NCI-H460 (cell line): Measurements from ENCODE around the gene SMC5. TPM values are rescaled to one million over a fixed set of nuclear protein-coding genes. Genes with fewer than 3 reads are reported as not detected.
"Not testable (repeated sequence)": the region's sequence is repeated elsewhere in the genome, so short reads cannot be mapped to it uniquely, and the experiment has no call there.

Source experiments
- DNase-seq: peaks from one replicate; pipeline ENCODE4 v3.0.0-alpha.2; 2016; ENCODE audit warnings: low read depth; ENCODE audit errors: extremely low read depth
- polyA plus RNA-seq: library from polyadenylated mRNA; depleted of rRNA; stranded (reverse); fragments of >200 nt; gene quantifications from 2 replicates; pipeline ENCODE4 v1.2.3, GENCODE V29; 2014; cell fraction: nucleus; rRNA removed
- total RNA-seq: library from RNA; depleted of rRNA; stranded (reverse); fragments of >200 nt; shearing (Covaris generic); gene quantifications from 2 replicates; pipeline ENCODE4 v1.2.3, GENCODE V29; 2014; rRNA removed

The SMC5 gene
- 25.7 and 33.8 TPM in 2 replicates for total RNA-seq
- polyA plus RNA-seq, result 27.2 and 34.1 TPM in 2 replicates

DNA sequence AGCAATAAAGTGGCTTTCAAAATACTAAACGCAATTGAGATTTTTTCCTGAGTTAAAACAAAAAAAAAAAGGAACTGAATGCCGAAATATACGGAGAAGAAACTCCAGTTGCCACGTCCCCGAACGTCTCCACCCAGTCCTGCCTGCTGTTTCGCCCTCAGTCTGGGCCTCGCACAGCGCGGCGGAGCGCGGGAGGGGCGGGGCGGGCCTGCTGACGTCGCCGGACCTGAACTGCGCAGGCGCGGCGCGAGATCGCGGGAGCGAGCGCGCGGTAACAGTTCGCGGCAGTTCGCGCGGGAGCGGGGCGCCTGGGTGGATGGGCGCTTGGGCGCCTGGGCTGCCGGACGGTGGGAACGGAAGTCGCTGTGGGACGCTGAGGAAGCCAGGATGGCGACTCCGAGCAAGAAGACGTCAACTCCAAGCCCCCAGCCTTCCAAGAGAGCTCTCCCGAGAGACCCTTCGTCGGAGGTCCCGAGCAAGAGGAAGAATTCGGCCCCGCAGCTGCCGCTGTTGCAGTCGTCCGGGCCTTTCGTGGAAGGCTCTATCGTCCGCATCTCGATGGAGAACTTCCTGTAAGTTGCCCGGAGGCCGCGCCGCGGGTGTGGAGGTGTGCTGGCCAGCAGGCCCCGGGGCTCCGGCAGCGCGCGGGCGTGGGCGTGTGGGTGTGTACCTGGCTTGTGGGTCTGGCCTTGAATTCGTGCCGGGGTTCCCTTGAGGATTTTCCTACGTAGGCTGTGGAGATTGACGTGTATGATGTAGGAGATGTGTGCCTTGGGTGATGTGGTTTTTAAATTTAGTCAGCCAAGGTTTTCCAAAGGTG is at the start of gene SMC5:
TSS of gene SMC5 (plus strand) at position 287 of the 820 bp plus-strand sequence. CDS start at position 388, 101 bp downstream.
- peak; percentile 87 for DNase-seq

DNA sequence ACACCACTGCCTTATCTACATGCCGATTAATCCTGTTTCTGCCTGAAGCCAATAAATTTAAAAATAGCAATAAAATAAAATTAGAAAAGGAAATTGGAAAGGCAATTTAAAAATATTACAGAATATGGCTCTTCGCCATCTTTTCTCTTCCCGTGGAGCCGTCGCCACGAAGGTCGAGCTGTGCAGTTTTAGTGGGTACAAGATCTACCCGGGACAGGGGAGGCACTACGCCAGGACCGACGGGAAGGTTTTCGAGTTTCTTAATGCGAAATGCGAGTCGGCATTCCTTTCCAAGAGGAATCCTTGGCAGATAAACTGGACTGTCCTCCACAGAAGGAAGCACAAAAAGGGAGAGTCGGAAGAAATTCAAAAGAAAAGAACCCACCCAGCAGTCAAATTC is 41.7 kb upstream of the SMC5 start:
- DNase-seq, result no peak

DNA sequence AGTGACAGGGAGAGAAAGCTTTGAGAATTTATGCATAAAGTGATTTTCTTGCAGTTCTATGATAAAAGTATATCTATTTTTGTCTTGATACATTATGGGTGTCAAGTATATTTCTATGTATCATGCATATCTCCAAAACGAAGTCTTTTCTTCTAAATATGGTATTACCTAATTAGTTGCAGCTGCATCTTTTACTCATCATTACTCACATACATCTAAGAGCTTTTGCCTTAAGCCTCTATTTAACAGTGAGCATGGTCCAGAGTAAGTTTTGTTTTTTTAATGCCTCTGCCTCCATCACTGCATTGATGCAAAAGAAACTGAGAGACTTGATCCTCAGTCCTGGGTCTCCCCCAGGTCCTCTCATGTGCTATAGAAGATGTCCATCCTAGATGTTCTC is 40.0 kb upstream of the SMC5 start:
- DNase-seq, result no peak

DNA sequence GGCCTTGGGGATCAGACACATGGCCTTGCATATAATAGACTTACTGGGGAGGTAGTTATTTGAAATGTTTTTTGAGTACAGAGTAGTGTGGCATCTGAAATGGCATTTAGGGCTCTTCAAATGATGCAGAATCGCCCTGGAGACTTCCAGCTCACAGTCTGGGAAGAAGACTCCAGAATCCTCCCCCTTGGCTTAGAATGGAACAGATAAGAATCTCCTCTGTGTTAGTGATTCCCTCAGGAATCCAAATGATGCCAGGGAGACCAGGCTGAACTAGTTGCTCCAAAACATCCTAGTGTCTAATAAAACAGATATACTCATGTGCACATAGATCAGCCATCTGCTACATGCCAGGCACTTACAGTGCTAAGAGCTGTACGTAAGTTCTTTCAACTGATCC is 38.6 kb upstream of the SMC5 start:
- DNase-seq, result no peak

DNA sequence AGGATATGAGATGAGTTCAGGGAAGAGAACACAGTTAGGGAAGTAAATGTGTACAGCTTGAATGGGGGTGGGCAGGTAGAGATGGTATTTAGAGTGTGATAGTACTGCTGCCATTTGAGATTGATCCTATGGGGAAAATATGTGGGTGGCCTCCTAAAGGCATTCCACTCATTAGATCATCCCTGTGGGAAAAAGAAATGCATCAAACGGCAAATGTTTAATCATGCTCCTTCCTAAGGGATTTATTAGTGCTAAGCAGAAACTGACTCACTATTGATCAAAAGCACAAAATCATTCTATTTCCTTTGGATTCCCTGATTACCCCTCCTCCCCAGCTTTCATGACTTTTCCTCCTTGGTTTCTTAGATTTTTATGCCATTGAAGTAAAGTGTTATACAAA is 36.4 kb upstream of the SMC5 start:
- DNase-seq, result no peak

DNA sequence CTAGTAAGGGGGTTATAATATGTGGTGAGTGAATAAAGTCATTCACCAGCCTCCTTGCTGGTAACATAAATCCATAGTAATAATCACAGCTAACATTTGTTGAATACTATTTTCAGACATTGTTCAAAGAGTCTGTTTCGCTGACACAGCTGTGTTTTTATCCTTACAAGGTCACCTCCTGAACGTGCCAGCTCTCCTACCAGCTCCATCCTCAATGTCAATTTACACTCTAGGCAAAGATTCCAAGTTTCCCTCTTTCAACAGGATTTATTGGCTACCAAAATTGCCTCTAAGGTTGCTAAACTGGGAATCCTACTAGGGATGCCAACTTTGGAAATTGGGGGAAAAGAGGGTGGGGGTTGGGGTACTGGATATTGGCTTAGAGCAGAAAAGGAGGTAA is 30.7 kb upstream of the SMC5 start:
- no peak for DNase-seq

DNA sequence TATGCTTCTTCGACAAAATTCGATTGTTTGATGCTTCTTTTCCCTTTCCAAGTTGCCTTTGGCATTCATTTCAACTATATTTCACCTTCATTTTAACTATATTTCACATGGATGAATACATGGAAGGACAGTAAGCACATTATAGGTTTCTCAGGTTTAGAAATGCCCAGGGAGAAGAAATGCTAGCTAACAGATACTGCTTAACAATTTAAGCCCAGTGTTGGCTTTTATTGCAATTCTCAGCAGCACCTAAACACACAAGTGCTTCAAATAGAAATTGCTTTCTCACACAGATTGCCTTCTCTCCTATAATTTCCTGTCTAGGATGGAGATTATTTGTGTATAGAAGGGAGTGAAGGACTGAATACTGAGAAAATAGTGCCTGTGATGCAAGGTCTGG is 30.2 kb upstream of the SMC5 start:
- DNase-seq, result no peak

DNA sequence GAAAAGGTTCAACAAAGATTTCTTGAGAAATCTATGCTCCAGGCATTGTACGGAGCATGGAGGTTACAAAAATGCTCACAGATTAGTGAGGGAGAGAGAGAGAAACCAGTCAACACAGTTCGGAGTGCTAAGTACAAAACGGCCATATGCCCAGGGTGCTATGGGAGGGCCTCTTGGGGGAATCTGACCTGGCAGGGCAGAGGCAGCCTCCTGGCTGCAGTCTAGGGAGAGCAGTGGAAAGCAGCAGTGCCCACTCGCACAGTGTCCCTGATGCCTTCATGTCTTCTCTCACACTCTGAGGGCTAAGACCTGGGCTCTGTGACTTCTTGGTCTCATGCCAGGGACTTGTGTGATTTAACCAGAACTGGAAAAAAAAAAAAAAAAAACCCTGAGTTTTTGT is 29.8 kb upstream of the SMC5 start:
- no peak for DNase-seq

DNA sequence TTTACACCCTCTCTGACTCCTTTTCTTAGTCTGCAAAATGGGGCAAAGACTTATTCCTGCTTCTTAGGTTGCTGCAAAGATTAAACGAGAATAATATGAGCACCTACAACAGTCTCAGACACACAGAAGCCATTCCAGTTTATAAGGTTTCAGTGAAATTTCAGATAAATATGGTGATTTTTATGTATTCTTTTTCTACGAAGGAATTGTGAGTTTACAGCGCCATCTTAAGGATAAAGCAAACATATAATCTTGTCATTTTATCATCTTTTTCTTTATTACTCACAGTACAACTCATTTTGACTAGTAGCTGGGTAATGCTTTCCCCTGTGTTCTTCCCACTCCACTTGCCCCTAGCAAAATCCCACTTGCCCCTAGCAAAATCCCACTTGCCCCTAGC is 29.2 kb upstream of the SMC5 start:
- peak; percentile 28 for DNase-seq

DNA sequence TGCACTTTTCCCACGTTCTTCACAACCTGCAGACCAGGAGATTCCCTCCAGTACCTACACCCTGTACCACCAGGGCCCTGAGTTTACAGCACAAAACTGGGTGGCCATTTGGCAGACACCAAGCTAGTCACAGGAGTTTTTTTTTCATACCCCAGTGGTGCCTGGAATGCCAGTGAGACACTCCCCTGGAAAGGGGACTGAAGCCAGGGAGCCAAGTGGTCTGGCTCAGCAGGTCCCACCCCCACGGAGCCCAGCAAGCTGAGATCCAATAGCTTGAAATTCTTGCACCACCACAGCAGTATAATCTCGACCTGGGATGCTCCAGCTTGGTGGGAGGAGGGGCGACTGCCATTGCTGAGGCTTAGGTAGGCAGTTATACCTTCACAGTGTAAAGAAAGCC is 26.3 kb upstream of the SMC5 start:
- no peak for DNase-seq

DNA sequence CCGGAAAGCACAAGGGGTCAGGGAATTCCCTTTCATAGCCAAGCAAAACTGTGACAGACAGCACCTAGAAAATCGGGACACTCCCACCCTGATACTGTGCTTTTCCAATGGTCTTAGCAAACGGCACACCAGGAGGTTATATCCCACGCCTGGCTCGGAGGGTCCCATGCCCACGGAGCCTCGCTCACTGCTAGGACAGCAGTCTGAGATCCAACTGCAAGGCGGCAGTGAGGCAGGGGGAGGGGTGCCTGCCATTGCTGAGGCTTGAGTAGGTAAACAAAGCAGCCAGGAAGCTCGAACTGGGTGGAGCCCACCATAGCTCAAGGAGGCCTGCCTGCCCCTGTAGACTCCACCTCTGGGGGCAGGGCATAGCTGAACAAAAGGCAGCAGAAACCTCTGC is 24.6 kb upstream of the SMC5 start:
- DNase-seq, result not testable (repeated sequence)

DNA sequence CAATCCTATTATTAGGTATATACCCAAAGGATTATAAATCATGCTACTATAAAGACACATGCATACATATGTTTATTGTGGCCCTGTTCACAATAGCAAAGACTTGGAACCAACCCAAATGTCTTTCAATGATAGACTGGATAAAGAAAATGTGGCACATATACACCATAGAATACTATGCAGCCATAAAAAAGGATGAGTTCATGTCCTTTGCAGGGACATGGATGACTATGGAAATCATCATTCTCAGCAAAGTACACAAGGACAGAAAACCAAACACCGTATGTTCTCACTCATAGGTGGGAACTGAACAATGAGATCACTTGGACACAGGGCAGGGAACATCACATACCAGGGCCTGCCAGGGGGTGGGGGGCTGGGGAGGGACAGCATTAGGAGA is 12.8 kb upstream of the SMC5 start:
- DNase-seq, result not testable (repeated sequence)

DNA sequence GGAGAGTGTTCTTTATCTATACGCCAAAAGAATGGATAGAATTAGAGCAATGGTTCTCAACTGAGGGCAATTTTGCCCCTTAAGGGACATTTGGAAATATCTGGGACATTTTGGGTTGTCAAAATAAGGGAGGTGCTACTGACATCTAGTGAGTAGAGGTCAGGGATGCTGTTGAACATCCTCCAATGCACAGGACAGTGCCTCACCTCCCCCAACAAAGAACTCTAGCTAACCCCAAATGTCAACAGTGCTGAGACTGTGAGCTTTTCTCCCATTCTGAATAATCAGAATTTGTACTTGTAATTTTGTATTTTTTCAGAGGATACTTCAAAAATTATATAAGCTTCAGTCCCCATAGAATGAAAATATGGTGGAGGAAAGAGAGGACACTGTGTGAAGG is 8.6 kb upstream of the SMC5 start:
- no peak for DNase-seq

DNA sequence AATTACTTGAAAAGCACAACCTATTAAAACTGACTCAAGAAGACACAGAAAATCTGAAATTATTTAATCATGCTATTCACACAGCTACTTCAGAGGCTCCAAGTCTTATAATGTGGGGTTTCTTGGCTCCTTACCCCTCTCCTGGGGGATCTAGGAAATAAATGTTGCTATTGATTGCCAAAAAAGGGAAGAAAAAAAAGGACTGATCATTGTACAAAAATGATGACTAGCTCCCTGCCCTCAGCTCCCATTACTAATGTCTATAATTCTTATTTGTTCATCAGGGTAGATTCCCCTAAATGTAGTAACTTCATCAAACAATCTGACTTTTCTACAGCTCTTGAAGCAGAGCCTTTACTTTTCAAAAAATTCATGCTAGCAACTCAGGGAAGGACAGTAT is 3.3 kb upstream of the SMC5 start:
- no peak for DNase-seq

DNA sequence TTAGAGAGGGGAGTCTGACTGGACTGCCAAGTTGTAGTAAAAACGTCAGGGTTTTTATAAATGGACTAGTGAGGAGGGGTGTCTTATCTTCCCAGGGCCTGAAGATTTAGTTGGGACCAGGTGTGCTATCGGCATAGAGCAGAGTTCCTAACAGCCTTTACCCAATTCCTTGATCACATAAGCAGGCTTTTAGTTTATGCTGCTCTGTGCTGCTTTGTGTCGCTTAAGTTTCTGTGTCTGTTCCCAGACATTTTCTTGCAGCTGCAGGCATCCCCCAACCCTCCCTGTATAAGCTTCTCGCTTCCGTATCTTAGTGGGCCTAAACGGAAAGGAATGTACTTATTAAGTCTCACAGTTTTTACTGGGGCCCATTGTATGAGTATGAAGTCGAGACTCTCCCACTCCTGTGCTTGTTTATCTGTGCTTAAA is 2.6 kb upstream of the SMC5 start:
- DNase-seq, result no peak

DNA sequence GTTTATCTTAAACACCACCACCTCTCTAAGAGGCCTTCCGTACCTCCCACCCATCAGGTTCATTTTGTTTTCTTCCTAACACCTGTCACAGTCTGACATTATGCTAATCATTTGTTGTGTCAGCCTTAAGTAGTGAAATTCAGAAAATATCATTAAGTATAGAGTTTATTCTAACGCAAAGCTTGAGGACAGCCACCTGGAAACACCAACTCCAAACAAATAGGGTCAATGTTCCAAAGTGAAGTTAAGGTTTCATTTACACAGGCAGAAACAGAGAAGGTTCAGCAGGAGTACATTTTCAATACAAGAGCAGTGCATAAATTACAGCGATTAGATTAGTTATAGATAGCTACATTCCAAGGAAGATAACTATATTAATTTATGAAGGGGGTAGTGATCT is 1.3 kb upstream of the SMC5 start:
- DNase-seq, result no peak

DNA sequence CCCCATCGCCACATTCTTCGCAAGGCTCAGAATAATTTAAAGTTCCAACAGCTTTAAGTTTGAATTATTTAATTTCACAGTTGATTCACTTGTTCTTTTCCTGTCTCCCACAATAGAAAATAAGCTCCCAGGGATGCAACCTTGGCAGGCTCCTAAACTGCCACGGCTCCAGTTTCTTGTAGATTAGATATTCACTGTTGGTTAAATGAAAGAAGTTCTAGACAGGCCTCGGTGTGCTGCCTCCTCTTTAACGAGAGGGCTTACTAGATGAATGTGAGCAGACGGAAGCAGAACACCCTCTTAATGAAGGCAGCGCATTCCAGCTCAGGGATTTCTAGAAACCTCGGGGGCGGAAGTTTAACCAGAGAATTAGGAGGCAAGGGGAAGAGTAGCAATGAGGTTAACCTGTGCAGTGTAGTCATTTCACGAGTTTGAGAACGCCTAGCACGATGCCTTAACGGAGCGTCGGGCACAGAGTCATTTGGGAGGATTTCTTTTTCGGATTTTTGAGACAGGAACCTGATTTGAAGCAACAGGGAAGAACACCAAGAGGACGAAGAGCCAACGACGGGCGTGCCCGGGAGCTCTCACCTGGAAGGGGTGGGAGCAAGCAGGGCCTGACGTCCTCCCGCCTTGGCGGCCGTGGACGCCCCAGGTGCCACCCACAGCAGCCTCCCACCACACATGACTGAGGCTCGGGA is 637 bp upstream of the SMC5 start:
- DNase-seq, result no peak

DNA sequence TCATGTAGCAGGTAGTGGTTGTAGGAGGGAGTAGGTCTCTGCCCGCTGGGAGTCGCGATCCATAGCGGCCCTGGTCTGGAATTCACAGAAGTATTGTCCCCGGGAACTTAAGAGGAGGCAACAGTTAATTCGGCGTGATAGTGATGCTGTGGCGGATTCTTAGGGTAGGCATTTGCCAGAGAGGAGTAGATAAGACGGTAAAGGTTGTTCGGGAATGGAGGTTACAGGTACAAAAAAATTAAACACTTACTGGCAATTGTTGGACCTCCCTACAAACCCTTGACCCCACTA is 679 bp downstream of the SMC5 start:
- DNase-seq, result no peak

DNA sequence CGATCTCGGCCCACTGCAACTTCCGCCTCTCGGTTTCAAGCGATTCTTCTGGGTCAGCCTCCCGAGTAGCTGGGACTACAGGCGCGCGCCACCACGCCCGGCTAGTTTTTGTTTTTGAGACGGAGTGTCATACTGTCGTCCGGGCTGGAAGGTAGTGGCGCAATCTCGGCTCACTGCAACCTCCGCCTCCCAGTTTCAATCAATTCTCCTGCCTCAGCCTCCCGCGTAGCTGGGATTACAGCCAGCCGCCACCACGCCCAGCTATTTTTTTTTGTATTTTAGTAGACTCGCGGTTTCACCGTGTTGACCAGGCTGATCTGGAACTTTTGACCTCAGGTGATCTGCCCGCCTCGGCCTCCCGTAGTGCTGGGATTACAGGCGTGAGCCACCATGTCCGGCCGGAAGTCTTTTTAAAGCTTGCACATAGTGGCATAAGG is 1.2 kb downstream of the SMC5 start:
- DNase-seq, result no peak

DNA sequence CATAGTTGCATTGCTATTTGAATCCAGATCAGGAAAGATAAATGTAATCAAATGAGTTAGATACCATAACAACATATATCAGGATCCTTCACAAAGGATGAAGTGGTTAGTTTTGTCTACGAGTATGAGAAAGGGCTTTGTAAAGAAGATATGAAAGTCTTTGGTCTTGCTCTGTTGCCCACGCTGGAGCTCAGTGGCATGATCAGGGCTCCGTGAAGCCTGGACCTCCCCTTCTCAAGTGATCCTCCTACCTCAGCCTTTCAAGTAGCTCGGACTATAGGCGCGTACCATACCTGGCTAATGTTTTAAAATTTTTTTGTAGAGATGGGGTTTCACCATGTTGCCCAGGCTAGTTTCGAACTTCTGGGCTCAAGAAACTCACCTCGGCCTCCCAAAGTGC is 1.8 kb downstream of the SMC5 start:
- no peak for DNase-seq

DNA sequence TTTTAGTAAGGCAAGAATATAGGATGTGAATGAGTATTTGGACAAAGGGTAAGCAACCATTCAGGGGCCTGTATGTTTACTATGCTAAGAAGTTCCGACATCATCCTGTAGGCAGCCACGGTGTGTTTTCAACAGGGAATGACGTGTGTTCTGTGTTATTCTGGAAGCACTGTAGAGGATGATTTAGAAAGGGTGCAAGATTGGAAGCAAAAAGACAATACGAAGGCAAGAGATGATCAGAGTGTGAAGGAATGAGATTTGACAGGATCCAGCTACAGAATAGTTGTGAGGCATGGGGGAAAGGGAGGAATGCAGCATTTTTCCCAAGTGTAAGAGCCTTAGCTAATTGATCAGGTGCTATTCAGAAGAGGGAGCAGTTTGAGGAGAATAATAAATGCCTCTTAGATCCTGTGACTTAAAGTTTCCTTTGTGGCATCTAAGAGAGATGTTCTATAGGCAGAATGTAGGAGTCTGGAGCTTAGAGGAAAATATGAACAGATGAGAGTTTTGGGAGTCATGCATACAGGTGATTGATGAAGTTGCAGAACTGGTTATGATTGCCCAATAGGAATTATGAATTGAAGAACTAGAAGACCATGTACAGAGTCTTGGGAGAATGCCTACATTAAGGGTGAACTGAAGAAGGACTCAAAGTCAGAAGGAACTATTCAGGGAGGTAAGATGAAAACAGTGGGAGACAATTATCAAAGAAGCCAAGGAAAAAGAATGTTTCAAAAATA is 2.5 kb downstream of the SMC5 start:
- DNase-seq, result no peak

DNA sequence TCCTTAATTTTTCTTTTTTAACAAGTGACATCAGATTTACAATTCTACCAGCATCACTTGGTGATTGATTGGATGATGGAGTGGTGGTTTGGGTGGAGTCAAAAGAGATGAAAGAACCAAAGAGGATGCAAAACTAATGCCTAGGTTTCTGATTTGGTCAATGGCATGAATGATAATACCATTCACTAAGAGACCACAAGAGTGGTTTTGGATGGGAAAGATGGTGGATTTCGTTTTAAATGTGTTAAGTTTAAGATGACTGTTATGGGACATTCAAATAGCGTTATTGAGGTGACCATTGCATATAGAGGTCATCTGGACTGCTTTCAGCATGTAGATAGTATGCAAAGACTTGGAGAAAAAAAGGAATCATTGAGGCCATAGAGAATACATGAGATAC is 3.6 kb downstream of the SMC5 start:
- DNase-seq, result no peak
